HG02798 (cell line): ENCODE measurements around the gene CDPF1.
"Not testable (repeated sequence)": the region's sequence is repeated elsewhere in the genome, so short reads cannot be mapped to it uniquely, and the experiment has no call there.

Experiments
- ATAC-seq: cut with Tn5 transposase; IDR thresholded peaks from one replicate; pipeline ENCODE4 v1.9.1; 2021; ENCODE audit warnings: mild to moderate bottlenecking; ENCODE audit not compliant: unreplicated experiment, poor library complexity

Gene CDPF1

GRCh38 chr22:46286006-46286405 lies 35.9 kb upstream of the CDPF1 start:
- ATAC-seq: no peak

GRCh38 chr22:46281866-46282678 lies 32.0 kb upstream of the CDPF1 start:
- ATAC-seq: no peak

- ATAC-seq: peak; percentile 56
These were observed 31.0 kb upstream of the CDPF1 start for GRCh38 chr22:46280999-46281623.

- ATAC-seq: no peak
These were observed 30.1 kb upstream of the CDPF1 start for GRCh38 chr22:46280063-46280817.

GRCh38 chr22:46278656-46279645 lies 28.9 kb upstream of the CDPF1 start:
- ATAC-seq: no peak

- ATAC-seq: no peak
These were observed 26.5 kb upstream of the CDPF1 start for GRCh38 chr22:46276563-46276962.

- no peak for ATAC-seq
These were observed 25.5 kb upstream of the CDPF1 start for GRCh38 chr22:46275455-46276122.

GRCh38 chr22:46274381-46274780 lies 24.3 kb upstream of the CDPF1 start:
- no peak for ATAC-seq

- ATAC-seq: no peak
These were observed 23.5 kb upstream of the CDPF1 start for GRCh38 chr22:46273432-46274148.

GRCh38 chr22:46272762-46273431 lies 22.8 kb upstream of the CDPF1 start:
- ATAC-seq: no peak

GRCh38 chr22:46272196-46272595 lies 22.1 kb upstream of the CDPF1 start:
- ATAC-seq: no peak

- ATAC-seq: no peak
These were observed 19.5 kb upstream of the CDPF1 start for GRCh38 chr22:46269564-46269963.

- ATAC-seq: peak; percentile 79
These were observed 17.6 kb upstream of the CDPF1 start, which contains the start of gene TTC38 for GRCh38 chr22:46267431-46268279. TSS of gene TTC38 (plus strand) at chr22:46268008. CDS start at chr22:46268040, 32 bp downstream.

- ATAC-seq: not testable (repeated sequence)
These were observed 15.5 kb upstream of the CDPF1 start for GRCh38 chr22:46265627-46266026.

- not testable (repeated sequence) for ATAC-seq
These were observed 14.4 kb upstream of the CDPF1 start for GRCh38 chr22:46264520-46264919.

GRCh38 chr22:46263216-46263590 lies 13.1 kb upstream of the CDPF1 start, which contains the start of gene PKDREJ:
TSS of gene PKDREJ (minus strand) at chr22:46263343. CDS start at chr22:46263322, 21 bp downstream.
- no peak for ATAC-seq
